DMS153 (cell line): ENCODE data around the gene PTGER4.
"Not testable (repeated sequence)": the region's sequence is repeated elsewhere in the genome, so short reads cannot be mapped to it uniquely, and the experiment has no call there.

Source experiments
- DNase-seq: peaks from one replicate; lab custom pipeline; 2025; lab: John Stamatoyannopoulos, UW

The PTGER4 gene

DNA sequence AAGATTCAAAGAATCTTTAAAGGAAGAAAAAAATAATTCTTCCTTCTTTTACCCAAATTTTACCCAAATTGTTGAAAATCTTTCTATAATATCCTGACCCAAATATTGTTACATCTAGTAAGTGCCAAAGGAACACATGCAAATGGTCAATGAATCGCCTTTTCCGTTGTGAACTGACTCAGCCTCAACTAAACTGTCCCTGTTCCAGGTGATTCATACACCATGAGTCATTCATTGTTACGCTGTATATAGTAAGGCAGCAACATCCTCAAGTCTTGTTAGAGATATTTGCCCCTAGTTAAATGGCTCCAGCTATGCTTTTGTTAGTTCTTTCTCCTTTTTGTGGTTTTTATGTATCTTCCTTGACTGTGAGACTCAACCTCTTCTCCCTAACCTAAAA lies 9.7 kb downstream of the PTGER4 start:
- DNase-seq = peak; percentile 9

- DNase-seq = no peak
These were observed 10.6 kb downstream of the PTGER4 start for GRCh38 chr5:40690267-40690666.

GRCh38 chr5:40691894-40692293 lies 12.2 kb downstream of the PTGER4 start:
- DNase-seq = no peak

DNA sequence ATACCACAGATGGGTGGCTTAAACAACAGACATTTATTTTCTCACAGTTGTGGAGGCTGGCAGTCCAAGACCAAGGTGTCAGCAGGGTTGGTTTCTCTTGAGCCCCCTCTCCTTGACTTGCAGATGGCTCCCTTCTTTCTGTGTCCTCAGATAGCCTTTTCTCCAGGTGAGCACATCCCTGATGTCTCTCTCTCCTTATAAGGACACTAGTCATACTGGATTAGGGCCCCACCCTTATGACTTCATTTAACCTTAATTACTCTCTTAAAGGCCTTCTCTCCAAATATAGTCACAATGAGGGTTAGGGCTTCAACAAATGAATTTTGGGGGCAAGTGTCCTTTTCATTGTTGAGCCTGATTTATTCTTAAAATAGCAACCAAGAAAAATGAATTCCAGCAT lies 14.7 kb downstream of the PTGER4 start:
- DNase-seq = no peak

DNA sequence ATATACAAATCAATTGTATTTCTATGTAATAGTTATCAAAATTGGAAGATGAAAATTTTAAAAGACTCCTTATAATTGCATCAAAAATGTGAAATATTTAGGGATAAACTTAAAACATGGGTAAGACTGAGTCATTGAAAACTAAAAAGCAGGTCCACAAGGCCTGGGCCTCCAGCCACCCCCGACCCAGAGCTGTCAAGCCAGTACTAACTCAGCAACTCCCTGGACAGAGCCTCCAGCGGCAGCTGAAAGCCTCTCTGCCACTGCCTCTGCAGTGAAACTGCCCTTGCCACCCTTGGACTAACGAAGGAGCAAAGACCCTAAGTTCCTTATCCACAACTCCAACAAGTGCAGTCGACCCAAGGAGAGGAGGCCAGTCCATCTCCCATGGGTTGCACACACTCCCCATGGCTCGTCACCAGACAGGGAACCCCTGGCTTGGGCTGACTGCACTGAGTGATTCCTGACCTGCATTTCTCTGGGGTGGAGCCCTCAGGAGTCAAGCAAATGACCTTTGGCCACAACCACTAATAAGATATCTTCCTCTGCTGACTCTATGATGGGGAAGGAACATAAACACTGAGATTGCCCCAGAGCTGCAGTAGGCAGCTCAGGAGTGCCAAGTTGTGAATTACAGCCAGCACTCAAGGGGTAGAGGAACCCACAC lies 20.5 kb downstream of the PTGER4 start:
- DNase-seq = no peak

GRCh38 chr5:40702027-40702426 lies 22.3 kb downstream of the PTGER4 start:
- DNase-seq = not testable (repeated sequence)

- not testable (repeated sequence) for DNase-seq
These were observed 25.8 kb downstream of the PTGER4 start for GRCh38 chr5:40705484-40705883.

GRCh38 chr5:40710575-40710974 lies 30.9 kb downstream of the PTGER4 start:
- not testable (repeated sequence) for DNase-seq

GRCh38 chr5:40714001-40714400 lies 34.3 kb downstream of the PTGER4 start:
- DNase-seq = no peak

DNA sequence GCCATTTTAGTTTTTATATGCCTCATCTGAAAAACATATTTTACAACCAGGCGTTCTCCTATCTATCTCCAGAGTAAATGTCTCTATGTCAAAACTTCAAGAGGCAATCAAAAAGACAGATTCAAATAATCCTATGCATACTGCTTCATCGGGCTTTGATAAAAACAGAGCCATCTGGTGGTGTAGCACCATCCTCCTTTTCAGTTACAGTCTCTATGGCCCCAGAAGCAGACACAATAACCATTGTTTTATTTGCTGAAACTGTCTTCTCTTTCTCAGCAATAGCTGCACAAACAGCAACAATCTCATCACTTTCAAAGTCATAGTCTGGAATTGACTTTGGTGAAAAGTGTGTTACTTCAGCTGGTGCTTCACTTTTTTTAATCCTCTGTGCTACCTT lies 36.3 kb downstream of the PTGER4 start:
- DNase-seq = no peak

DNA sequence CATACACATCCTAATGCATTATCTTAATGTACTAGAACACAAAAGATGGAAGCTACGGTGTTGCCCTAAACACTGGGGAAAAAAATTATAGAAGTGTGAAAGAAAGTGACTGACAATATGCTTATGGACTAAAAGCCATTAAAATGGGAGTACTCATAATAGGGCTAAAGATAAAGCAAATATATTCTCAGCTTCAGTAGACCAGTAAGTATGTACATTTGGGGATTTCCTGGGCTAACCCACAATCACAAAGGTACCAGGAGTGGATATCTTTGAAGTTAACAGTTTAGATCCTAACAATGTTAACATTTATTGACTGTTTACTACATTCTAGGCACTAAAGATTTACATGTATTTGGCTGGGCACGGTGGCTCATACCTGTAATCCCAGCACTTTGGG lies 36.9 kb downstream of the PTGER4 start:
- no peak for DNase-seq

GRCh38 chr5:40717281-40717680 lies 37.6 kb downstream of the PTGER4 start:
- no peak for DNase-seq

DNA sequence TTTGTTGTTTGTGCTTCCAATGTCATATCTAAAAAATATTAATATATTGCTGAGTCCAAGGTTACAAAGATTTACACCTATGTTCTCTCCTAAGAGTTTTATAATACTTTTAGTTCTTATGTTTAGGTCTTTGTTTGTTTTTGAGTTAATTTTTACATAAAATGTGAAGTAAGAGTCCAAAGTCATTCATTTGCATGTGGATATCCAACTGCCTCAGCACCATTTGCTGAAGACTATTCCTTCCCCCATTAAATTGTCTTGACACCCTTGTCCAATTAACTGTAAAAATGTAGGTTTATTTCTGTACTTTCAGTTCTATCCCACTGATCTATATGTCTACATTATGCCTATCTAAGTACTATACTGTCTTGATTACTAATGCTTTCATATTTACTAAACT lies 40.4 kb downstream of the PTGER4 start:
- no peak for DNase-seq

GRCh38 chr5:40722497-40722911 lies 42.8 kb downstream of the PTGER4 start:
- not testable (repeated sequence) for DNase-seq

GRCh38 chr5:40733434-40733833 lies 53.7 kb downstream of the PTGER4 start:
- DNase-seq = no peak

- DNase-seq = no peak
These were observed 54.3 kb downstream of the PTGER4 start for GRCh38 chr5:40733879-40734563.

DNA sequence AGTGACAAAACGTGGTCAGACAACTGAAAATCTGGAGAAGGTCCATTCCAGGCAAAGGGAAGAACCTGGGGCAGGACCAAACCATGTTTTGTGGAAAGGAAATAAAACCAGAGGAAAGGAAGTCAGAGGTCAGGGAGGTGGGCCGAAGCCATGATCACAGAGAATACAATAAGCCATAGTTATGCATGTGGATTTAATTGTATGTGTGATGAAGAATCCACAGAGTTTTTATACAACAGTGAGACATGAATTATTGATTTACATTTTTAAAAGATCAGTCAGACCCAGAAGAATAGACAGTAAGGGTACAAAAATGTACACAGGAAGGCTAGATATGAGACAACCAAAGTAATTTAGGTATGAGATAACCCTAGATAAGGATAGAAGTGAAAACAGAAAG lies 55.3 kb downstream of the PTGER4 start:
- no peak for DNase-seq

DNA sequence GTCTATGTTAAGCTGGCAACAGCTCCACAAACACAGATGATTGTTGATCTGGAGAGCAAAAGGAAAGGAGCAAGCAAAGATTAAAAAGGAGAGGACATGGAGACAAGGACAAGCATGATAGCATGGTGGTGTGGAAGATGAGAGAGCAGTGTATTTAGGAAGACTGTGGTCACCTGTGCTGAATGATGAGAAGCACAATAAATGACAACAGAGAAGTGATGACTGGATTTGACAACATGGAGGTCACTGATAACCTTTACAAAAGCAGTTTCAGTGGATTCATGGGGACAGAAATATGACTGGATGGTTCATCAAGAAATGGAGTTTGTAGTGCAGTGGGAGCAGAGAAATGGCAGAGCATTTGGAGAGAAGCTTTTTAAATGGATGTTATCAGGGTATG lies 55.9 kb downstream of the PTGER4 start:
- no peak for DNase-seq

DNA sequence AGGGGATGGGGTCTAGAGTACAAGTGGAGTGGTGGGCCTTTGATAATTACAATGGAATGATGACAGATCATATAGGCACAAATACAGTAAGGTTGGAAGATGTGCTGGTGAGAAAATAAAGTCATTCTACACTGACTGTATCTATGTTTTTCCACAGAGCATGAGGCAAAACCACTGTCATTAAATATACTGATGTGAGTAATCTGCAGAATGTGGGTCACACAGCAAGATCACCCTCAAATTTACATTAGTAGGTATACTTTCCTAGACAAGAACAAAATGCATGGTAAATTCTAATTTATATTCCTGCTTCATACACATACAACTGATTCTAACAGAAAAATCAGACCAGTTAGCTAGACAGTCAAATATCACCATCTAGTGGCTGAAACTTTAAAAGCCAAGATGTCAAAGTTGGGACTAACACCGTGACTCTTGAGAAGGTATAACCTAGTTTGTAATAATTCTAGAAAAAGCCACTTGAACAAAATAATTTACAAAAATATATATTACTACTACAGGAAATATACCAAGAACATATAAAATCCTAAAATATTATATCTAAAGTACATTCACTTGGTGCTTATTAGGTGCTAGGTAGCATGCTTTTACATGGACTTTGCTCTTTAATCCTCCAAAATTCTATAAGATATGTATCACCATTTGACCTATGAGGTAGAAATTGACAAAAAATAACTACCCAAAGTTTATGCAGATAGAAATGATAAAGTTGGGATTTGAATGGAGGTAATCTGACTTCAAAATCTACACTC lies 56.6 kb downstream of the PTGER4 start:
- peak; percentile 19 for DNase-seq

DNA sequence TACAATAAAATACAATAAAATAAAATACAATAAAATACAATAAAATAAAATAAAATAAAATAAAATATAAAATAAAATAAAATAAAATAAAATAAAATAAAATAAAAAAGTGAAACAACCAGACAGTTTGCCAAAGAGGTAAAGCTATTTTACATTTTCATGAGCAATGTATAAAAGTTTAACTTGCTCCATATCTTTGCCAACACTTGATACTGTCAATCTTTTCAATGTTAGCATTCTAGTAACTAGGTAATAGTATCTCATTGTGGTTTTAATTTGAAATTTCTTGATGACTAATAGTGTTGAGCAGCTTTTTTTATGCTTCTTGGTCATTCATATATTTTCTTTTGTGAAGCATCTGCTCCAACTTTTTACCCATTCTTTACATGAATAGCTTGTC lies 58.8 kb downstream of the PTGER4 start:
- no peak for DNase-seq
